GM13977 (cell line): ENCODE results near the gene EDN2.

Source experiments
- DNase-seq: peaks from one replicate; pipeline ENCODE4 v3.0.0; 2012; ENCODE audit warnings: low spot score
- in situ Hi-C: fragments of 300-500 bp; cut with MboI; formaldehyde crosslinking; loops from one replicate; pipeline ENCODE4 v1.12.0; 2022; ENCODE audit warnings: low sequenced_read_pairs, low pct_unique_long_range_greater_than_20kb, mixed read lengths, inconsistent platforms; ENCODE audit not compliant: unreplicated experiment
- TF ChIP-seq, protein P1 (sequence below): IDR thresholded peaks from 2 replicates; pipeline ENCODE4 v1.5.1; 2012; ENCODE audit warnings: mild to moderate bottlenecking, control low read depth; ENCODE audit not compliant: insufficient read depth; ENCODE audit errors: extremely low read depth, missing control alignments

The EDN2 gene

DNA sequence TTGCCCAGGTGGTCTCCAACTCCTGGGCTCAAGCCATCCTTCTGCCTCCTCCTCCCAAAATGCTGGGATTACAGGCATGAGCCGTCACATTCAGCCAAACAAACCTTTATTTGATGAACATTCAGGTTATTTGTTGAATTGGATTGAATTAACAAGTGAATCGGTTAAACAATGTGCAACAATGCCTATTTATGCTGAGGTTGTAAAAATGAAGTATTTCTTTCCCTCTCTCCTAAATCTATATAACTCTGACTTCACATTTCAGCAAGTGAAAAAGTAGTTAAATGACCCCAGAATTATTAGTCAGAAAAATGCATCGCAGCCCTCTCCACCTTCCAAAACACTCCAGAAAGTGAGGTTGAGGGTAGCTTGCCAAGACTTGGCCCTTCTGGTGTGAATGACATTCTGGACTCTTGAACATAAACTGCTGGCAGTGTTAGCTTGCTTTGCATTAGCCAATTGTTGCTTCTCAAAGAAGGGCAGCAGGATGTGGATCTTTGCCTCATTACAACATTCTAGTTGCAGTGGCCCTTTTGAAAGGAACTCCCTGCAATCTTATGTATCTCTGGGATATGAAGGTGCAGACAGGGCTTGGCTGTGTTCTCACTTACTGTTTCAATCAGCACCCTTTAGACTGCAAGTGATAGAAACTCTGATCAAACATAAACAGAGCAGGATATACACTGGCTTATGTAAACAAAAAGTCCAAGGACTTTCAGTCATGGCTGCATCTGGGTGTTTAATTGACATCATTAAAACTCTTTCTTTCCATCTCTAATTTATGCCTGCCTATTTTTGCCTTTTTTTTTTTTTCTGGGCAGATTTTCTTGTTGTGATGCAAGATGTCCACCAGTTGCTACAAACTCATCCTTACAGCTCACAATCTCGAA lies 22.4 kb downstream of the EDN2 start:
- in situ Hi-C loops, result no loop called here
- TF ChIP-seq, protein P1, sequence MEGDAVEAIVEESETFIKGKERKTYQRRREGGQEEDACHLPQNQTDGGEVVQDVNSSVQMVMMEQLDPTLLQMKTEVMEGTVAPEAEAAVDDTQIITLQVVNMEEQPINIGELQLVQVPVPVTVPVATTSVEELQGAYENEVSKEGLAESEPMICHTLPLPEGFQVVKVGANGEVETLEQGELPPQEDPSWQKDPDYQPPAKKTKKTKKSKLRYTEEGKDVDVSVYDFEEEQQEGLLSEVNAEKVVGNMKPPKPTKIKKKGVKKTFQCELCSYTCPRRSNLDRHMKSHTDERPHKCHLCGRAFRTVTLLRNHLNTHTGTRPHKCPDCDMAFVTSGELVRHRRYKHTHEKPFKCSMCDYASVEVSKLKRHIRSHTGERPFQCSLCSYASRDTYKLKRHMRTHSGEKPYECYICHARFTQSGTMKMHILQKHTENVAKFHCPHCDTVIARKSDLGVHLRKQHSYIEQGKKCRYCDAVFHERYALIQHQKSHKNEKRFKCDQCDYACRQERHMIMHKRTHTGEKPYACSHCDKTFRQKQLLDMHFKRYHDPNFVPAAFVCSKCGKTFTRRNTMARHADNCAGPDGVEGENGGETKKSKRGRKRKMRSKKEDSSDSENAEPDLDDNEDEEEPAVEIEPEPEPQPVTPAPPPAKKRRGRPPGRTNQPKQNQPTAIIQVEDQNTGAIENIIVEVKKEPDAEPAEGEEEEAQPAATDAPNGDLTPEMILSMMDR, result no peak
- no peak for DNase-seq

DNA sequence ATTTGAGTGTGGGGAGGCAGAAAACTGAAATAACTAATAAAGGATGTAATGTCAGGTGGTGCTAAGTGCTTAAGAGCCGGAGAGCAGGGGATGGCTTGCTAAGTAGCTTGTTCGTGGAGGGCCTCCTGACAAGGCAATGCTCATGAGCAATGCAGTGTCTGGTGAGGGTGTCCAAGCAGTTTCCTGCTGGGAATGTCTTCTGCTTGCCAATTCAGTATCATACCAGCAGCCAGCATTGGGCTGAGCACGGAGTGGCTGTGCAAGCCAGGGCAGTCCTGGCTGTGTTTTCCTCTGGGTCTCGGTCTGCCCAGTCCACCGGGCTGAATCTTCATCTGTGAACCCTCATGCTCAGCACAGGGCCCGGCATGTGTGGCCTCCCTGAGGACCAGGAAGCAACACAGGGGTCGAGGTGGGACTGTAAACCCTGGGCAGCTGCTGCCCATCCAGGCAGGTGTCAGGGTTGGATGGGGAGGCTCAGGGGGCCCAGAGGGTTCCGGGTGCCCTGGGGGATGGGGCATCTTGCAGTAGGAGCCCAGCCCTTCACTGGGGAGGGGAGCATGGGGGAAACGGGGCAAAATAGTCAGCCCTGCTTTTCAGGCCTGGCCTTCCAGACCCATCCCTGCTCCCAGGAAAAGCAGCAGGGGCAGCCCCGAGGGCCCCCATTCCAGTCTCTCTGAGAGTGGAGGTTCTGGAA lies 27.5 kb downstream of the EDN2 start:
- TF ChIP-seq, protein P1, result no peak
- in situ Hi-C loops, result no loop called here
- no peak for DNase-seq

DNA sequence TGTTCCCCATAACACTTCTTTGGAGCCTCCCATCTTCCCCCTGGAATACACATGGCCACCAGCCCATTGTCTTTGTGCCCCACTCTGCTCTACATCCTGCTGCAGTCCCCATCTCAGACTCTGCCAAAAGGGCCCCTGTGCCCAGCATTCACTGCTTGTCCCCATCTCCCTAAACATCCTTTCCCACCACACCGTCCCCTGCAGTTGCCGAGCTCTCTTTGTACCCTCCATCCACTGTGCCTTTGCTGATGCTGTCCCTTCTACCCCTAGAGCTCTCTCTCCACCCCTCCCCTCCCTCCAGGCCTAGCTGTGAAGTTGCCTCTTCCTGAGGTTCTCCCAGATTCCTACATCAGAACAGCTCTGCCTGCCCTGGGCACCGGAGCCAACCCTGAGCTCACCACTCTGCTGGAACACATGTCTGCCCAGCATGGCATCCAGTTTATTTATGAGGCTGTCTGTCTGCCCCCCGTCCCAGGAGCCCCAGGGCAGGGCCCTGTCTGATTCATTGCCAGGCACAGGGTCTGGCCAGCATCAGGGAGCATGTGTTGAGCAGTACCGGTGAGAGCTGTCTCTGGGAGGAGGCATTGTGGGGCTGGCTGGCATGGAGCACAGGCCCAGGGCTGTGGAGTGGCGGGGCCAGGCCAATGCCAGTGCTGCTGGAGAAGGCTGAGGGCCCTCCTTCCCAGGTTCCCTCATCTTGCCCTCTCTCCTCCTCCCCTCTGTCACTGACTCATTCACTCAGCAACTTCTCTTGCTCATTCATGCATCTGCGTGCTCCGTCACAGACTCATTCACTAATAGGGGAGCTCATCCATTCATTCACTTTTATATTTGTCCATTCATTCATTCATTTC lies 28.8 kb downstream of the EDN2 start:
- no peak for DNase-seq
- in situ Hi-C loops, result no loop called here

DNA sequence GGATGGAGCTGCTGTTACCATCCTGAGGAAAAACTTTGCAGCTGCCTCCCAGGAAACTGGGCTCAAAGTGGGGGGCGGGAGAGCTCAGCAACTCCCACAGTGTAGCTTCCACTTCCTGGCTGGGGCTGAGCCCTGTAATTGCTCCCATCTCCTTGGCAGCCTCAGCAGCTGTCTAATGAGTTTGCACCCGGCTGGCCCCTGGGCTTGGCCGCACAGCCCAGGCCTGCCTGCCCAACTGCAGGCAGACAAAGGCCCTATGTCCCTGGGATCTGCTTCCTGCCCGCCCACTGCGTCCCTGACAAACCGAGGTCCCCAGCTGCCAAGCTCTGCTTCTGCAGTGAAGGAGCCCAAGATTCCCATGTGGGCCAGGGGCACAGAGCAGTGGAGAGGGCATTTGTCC lies 30.1 kb downstream of the EDN2 start:
- DNase-seq, result no peak
- in situ Hi-C loops, result no loop called here
- TF ChIP-seq, protein P1, result no peak

More for the DNA sequence above, 28.8 kb downstream of the EDN2 start:
- TF ChIP-seq, protein P1, result no peak

DNA sequence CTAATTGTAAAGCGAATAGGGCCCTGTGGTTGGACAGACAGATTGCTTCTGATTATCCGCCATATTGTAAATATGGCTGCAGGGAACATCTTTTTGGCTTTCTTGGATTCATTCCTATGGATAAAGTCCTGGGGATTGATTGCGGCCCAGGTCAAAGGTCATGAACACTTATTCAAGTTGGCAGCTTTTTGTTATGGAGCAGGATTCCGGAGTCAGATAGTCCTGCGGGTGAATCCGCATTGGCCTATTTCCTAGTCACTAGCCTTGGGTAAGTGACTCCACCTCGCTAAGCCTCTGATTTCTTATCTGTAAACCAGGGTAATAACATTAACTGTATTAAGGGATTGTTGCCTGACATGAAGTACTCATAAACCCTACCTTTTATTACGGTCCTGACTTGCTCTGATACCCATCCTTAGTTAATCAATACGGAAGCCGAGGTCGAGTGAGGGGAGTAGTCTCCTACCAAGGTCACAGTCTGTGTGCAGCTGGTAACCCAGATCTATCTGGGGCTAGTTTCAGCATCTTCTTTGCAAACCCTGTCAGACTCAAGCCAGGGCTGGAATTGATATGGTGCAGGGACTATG lies 31.7 kb downstream of the EDN2 start:
- no peak for DNase-seq
- in situ Hi-C loops, result no loop called here
- TF ChIP-seq, protein P1, result no peak

DNA sequence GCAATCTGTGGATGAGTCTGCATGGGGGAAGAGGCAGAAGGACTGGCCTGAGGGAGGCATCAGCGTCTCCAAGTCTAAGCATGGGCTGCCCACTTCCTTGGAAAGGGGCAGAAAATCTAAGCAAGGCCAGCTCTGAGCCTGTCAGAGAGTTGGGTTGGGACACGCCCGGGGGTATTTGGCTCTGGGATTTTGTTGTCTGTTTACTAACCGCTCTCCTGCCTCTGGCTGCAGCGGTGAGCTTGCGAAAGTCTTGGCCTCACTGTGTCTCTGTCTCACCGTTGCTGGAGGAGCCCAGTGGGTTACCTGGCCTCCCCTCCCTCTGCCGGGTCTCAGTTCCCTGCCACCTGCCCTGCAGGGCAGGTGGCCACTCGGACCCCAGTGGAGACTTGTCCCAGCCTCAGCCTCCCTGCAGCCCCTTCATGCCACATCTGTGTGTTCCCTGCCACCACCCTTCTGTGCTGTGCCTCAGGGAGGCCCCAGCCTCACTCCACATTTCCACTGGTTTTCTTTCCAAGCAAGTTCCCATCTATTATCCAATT lies 33.7 kb downstream of the EDN2 start:
- in situ Hi-C loops, result no loop called here
- DNase-seq, result no peak
- TF ChIP-seq, protein P1, result no peak
